HG02943 (cell line): ENCODE data around the gene MOB2.

Source experiments
- ATAC-seq: cut with Tn5 transposase; IDR thresholded peaks from one replicate; pipeline ENCODE4 v1.9.1; 2021; ENCODE audit warnings: mild to moderate bottlenecking, low read depth, moderate library complexity; ENCODE audit not compliant: unreplicated experiment

MOB2 gene

DNA sequence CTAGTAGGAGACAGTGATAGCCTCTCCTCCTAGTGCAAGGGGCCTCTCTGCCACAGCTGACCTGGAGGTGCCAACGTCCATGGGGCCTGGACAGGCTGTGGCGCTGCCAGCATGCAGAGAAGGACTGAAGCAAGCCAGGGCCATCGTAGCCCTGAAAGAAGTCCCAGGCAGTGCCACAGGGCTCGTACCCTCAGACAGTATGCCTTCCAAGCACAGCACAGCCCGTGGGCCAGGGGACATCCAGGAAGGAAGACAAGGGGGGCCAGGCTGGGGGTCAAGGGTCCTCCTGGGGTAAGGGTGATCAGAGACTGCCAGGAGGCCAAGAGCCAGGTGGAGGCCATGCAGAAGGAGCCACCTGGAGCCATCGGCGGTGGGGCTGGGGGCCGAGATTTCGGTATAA is 20.4 kb upstream of the MOB2 start:
- no peak for ATAC-seq

DNA sequence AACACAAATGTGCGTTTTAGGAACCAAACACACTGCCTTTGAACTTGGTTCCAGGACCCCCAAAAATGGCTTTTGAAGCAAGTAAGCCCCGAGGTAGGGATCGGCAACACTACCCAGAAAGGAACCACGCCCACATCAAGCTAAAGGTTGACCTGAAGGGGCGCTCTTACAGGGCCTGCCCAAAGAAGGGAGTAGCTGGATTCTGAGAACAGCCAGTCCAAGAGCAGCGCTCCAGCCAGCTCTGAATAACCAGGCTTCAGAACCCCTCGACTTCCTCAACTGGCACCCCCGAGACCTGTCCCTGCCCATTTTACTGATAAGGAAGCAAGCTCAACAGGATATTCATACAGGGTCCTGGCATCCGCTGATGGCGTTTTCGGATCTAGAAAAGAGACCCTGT is 18.9 kb upstream of the MOB2 start:
- ATAC-seq, result no peak

DNA sequence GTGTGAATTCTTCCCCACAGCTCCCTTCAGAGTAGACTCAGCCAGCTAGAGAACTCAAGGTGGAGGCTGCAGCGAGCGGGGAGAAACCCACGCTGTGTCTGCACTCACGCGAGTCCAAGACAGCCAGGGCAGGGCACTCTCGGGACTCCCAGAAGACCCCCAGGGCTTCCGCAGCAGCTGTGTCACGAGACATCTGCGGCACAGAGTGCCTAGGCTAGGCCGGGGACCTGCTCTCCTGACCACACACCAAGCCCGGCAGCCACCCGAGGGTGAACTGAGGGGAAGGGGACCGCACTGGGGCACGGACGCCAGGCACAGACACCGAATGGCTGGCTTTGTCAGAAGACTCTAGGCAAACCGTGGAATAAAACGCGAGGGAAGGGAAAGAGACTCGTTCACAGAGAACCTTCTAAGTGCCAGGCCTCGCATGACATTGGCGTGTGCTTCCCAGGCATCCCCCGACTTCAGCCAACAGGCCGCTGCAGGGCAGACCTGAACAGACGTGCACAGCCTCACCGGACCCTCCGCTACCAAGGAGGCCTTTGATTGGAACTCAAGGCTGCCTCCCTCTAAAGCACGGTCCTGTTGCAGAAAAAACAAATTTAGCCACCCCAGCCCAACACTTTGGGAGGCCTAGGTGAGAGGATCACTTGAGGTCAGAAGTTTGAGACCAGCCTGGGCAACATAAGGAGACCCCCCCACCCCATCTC is 18.2 kb upstream of the MOB2 start:
- ATAC-seq, result no peak

DNA sequence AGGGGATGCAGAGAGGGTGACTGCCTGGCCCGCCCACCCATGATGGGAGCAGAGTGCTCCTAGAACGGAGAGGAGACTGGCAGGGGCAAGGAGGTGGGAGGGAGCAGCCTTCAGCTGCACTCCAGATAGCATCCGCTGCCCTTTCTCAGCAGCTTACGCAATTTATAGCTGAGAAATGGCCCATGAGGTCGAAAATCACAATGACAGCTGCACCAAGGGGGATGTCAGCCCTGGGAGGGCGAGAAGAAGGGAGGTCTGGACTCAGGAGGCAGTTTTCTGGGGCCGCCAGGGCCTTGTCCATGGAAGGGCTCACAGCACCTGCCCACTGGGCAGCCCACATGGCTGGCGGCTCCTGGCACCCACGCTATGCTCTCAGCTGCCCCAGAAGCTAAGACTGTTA is 17.6 kb upstream of the MOB2 start:
- no peak for ATAC-seq

DNA sequence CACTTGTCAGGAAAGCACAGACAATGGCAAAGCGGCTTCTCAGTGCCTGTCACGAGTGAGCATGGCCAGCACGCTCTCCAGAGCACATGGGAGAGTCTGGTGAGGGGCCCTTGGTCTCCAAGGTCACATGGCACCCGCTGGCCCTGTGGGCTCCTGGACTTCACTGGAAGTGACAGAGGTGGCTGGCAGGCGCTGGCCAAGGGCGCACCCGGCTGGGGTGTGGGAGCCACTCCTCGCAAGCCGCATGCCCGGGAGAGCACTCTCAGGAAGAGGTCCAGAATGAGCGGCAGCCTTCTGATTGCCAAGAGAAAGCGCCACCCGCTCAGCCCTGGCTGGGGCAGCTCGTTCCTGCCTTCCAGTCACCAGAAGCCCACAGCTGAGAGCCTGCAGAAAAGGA is 17.1 kb upstream of the MOB2 start:
- no peak for ATAC-seq

DNA sequence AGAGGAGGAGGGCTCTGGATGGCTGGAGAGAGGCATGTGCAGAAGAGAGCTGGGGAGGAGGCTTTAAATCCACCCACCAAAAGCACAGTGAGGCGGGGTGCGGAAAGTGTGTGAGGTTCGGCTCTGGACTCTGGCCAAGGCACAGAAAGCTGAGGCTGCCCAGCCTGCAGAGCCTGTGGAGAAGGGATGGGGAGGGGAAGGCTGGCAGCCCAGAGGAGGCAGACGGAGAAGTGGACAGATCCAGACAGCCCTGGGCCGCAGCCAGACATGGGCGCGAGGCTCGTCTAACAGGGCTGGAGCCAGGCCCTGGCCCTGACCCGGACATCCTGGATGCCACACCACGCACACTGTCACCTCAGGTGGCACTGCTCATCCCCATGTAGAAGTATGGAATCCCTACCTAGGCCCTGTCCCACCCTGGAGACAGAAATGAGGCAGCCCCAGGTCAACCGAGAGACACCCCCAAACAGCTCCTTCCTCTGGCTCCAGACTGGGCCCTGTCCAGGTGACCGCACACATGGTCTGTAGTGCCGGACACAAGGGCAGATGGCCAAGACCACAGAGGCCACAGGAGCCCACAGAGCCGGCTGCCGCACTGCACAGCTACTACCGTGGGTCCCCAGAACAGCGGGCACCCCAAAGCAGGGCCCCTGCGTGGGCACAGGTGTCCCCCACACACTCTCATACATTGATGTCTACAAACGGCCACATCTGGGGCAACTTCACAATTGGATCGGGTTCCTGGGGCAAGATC is 16.6 kb upstream of the MOB2 start:
- no peak for ATAC-seq

DNA sequence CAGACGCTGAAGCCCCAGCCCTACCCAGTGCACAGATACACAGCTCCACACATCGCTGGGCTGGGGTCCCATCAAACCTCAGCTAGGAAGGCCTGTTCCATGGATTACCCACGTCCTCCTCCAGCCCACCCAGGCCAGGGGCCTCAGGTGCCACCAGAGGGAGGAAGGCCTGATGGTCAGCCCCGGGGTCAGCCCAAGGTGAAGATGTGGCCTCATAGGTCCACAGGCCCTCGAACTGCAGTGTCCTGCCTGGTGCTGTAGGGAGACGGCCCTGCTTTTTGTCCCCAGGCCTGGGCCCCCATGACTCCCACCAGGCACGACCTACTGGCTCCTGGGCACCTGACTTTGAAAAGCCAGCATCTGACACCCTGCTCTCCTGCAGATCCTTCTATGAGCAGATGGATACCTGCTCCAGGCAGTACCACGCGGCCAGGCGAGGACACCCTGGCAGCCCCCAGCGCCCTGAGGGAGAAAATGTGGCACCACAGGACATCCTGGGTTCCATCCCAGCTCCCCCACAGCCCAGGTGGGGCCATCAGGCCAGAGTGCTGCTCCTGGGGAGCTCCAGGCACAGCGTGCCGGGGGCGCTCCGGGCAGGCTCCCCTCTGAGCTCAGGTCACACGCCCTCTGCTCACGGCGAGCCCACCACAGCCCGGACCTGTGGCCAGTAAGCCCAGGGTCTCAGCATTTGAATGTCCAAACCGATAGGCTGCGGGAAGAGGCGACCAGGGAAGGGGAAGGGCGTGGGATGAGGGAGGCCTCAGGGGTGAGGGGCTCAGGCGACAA is 15.8 kb upstream of the MOB2 start:
- no peak for ATAC-seq

DNA sequence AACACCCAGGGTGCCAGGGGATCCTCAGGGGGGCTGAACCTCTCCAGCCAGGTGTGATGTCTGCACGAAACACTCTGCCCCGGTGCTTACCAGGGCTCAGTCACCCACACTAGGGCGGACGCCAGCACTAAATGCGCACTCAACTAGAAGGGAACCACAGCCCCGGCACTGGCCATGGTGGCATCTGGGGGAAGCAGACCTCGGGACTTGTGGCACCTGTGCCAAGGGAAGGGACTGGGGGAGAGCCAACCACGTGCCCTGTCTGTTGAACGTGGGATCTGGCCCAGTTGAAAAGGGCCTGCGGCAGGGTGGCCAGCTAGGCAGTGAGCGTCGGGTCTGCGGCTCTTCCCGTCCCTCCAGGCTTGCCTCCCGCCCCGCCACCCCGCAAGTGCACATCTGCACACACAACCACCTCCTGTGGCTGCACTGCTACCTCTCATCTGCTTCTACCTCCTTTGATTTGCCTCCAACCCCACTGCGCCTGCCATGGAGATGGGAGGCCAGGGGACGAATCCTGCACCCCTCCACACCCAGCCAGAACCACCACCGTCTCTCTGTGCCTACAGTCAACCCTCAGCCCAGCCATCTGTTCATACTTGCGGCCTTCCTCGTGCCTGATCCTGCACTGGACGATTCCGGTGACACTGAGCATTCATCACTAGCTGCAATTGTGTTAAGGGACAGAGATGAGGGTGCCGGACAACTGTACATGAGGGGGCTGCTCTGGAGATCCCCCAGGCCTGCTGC is 15.0 kb upstream of the MOB2 start:
- no peak for ATAC-seq

DNA sequence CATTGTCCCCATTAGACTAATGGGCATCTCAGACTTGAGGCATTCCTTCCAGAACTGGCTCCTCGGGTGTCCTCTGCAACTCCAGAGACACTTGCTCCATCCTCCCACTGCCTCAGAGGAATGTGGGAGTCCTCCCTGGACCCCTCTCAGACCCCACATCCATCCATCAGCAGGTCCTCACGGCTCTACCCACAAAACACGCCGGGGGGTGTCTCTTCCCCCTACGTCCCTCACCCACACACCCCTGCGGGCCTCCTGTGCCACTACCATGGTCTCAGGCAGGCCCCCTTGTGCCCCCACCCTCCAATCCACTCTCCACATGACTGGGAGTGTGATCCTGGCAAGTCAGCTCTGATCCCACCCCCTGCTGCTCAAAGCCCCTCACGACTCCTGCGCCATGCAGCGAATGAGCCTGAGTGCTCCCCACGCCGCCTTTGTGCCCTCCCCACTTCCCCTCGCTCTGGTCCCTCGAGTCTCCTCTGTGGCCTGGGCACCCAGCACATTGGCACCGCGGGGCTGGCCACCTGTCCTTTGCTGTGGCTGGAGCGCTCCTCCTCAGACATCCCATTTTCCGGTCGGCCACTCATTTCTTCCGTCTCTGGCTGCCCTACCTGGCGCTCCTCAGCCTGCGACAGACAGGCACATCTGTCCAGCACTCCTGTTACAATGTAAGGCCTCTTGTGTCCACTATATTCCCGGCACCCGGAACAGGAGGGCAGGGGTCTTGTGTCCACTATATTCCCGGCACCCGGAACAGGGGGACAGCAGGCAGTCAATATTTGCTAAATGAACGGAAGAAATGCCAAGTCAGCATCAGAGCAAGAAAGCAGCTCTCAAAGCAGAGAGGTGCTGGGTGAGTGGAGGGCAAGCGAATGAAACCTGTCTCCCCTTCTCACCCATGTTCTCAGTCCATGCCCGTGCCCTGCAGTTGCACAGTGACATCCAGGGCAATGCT is 14.2 kb upstream of the MOB2 start:
- ATAC-seq, result no peak

DNA sequence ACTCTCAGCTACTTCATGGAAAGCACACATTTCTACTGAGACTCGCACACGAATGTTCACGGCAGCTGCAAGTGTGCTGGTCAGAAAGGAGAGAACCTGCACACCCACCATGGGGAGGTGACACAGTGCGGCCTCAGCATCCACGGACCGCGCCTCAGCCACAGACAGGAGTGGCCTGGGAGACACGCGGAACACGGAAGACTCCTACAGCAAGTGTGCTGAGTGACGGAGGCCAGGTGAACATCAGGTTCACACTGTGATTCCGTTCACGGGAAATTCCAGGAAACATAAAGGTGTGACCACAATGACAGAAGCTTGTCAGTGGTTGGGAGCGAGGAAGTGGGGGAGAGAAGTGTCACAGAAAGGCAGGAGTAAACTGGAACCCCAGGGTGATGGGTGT is 13.3 kb upstream of the MOB2 start:
- no peak for ATAC-seq

DNA sequence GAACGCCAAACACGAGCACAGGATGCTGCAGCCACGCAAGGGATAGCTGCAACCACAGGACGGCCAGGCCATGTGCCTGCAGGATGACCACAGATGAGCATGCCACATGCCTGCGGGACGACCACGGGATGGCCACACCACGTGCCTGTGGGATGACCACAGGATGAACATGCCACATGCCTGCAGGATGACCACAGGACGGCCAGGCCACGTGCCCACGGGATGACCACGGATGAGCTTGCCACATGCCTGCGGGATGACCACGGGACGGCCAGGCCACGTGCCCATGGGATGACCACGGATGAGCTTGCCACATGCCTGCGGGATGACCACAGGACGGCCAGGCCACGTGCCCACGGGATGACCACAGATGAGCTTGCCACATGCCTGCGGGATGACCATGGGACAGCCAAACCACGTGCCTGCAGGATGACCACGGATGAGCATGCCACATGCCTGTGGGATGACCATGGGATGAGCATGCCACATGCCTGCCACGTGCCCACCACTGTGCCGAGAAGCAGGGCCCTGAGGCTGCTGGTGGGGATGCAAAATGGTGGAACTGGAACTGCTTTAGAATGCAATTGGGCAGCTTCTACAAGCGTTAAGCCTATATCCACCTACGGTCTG is 12.8 kb upstream of the MOB2 start:
- no peak for ATAC-seq

DNA sequence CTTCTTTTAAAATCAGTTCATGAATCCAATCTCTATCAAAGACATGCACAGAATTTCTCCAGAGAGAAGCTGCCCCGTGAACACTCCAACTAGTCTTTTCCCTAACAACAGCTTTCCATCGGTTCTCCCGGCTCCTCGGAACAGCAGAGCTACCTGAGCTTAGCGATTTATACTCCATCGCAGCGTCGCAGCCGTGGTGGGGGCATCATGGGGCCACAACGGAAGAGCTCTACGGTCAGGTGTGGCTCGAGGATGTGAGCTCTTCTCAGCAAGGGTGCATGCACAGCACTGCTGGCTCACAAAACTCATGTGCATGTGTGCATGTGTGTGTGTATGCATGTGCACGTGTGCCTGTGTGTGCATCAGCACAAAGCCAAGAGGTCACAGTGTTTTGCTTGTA is 11.7 kb upstream of the MOB2 start:
- no peak for ATAC-seq

DNA sequence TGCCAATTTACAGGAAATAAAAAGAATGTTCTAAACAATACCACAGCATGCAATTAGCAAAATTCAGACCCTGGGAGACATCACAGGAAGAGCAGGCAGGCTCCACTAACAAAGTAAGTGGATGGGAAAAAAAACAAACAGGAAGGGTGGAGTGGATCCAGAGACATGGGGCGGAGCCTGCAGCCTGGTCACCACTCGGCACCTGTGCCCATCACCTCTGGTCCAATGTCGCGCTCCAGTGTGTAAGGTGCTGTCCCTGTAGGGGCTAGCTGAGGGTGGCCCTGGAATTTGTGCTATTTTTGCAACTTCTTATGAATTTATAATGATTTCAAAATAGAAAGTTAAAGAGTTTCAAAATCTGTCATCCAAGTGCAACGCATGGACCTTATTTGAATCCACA is 11.0 kb upstream of the MOB2 start:
- ATAC-seq, result no peak

DNA sequence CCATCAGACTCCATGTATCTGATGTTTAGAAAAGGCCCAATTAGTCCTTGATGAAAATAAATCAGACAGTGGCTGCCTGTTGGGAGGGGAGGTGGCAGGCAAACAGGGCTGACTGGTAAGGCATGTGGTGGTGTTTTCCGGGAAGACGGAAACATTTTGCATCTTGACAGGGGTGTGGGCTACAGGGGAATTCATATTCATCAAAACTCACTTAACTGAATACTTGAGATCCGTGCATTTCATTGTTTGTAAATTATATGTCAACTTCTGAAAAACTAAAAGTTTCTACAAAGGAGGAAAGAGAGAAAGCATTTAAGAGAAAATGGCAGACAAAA is 10.1 kb upstream of the MOB2 start:
- no peak for ATAC-seq

DNA sequence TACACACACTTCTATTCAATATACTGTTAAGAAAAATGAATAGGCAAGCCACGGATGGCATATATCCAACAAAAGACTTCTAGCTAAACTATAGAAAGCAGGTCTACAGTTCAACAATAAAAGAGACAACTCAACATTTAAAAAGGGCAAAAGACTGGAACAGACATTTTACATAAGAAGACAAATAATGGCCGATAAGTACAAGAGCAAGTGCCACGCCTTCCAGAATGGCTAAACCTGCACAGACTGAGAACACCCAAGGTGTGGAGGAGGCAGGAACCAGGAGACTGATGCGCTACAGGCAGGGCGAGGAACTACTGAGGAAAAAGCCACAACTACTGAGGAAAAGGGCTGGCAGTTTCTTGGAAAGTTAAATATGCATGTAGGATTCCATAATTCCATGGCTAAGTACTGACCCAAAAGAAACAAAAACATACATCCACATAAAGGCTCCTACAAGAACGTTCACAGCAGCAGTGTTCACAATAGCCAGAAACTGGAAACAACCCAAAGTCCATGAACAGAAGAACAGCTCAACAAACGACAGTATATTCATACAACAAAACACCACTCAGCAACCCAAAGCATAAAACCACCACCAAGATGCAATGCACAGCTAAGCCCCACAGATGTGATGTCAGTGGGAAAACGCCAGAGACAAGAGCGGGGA is 9.6 kb upstream of the MOB2 start:
- ATAC-seq, result no peak

DNA sequence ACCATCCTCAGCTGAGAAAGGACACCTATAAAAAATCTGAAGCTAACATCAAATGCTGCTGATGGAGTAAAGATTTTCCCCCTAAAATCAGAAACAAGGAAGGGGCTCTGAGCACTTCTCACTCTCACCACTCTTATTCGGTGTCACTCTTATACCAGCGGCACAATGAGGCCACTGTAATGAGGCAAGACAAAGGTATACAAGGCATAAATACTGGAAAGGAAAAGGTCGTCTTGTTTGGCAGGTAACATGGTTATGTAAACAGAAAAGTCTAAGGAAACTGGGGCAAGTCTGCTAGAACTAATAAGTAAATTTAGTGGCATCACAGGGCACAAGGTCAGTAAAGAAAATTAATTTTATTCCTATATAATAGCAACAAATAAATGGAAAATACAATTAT is 8.1 kb upstream of the MOB2 start:
- no peak for ATAC-seq

DNA sequence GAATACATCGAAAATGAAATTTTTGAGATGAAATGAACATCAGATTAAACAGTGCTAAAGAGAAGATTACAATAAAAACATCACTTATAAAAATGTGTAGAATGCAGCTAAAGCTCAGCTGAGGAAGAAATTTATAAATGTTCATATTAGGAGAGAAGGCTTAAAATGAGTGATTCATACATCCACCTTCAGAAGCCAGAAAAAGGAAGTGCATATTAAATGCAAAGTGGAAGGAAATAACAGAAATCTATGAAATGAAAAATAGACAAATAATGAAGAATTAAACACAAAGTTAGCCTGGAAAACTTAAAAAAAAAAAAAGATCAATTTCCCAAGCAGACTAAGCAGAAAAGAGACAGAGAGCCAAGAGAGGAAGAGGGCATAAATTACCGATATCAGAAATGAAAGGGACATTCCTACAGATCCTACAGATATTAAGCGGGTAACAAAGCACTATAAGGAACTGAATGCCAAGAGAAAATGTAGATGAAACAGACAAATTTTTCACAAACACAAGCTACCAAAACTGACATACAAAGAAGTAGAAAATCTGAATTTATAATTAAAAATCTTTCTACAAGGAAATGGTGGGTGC is 7.2 kb upstream of the MOB2 start:
- no peak for ATAC-seq

DNA sequence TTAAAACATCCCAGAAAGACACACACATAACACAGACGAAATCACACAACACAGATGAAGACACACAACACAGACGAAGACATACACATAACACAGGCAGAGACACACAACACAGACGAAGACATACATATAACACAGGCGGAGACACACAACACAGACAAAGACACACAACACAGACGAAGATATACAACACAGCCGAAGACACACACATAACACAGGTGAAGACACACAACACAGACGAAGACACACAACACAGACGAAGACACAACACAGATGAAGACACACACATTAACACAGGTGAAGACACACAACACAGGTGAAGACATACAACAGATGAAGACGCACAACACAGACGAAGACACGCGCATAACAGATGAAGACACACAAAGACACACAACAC is 4.8 kb upstream of the MOB2 start:
- ATAC-seq, result no peak

DNA sequence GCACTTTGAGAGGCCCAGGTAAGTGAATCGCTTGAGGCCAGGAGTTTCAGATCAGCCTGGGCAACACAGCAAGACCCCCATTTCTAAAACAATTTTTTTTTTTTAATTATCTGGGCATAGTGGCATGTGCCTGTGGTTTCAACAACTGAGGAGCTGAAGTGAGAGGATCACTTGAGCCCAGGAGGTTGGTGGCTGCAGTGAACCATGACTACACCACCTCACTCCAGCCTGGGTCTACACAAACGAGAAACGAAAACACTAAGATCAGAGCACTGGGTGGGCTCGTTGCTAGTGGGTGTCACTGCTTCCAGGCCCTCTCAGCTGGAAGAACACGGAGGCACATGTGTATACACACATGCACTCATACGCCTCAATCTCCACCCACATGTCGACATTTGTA is 4.1 kb upstream of the MOB2 start:
- ATAC-seq, result no peak
